Naive thymus-derived CD4-positive, alpha-beta T cell (primary cell): ENCODE data around the gene TMEM208. TPM values are rescaled to one million over a fixed set of nuclear protein-coding genes. Genes with fewer than 3 reads are reported as not detected.
A peak's percentile ranks its signal among the peaks of the same experiment; 100 is the strongest.

ENCODE experiments used
- ATAC-seq: fragments of 150-1000 bp; cut with Tn5 transposase; 2 replicates; pipeline ENCODE4 v1.10.0; 2021; ENCODE audit warnings: mild to moderate bottlenecking, moderate library complexity
- CTCF ChIA-PET: fragments of 350-600 bp; sonication (Branson Sonifier 250); formaldehyde crosslinking; loops from one replicate; lab custom pipeline; 2021; ENCODE audit warnings: antibody characterized with exemption; lab: Charles Lee
- POLR2A ChIA-PET: fragments of 350-600 bp; sonication (Branson Sonifier 250); formaldehyde crosslinking; loops from one replicate; lab custom pipeline; 2021; ENCODE audit warnings: antibody characterized with exemption, inconsistent platforms; lab: Charles Lee
- DNase-seq, 9 donors: peaks; one replicate each; pipeline versions ENCODE4 v3.0.0 to v3.0.0-alpha.2; 2020 to 2022; ENCODE audit warnings: mixed read lengths in 1 of 9
- H3K27ac ChIP-seq: one replicate; pipeline ENCODE4 v1.7.0; 2013; ENCODE audit warnings: mild to moderate bottlenecking, low read depth, low read length, moderate library complexity
- H3K27me3 ChIP-seq, 2 donors: one replicate each; pipeline ENCODE4 v1.7.0; 2013; ENCODE audit warnings: low read length in 2 of 2, mild to moderate bottlenecking in 2 of 2, moderate library complexity in 2 of 2; ENCODE audit not compliant: control insufficient read depth in 2 of 2, insufficient read depth in 2 of 2
- H3K36me3 ChIP-seq, 3 experiments: 1 replicate in 2 of 3; 2 replicates in 1 of 3; pipeline ENCODE4 v1.7.0; 2013; ENCODE audit warnings: low read length in 3 of 3, mild to moderate bottlenecking in 3 of 3, moderate library complexity in 1 of 3; ENCODE audit not compliant: insufficient read depth in 3 of 3, control insufficient read depth in 2 of 3
- H3K4me1 ChIP-seq, 2 donors: one replicate each; pipeline ENCODE4 v1.7.0; 2013; ENCODE audit warnings: low read length in 2 of 2, mild to moderate bottlenecking in 2 of 2, moderate library complexity in 1 of 2; ENCODE audit not compliant: control insufficient read depth in 2 of 2, insufficient read depth in 2 of 2
- H3K4me3 ChIP-seq: 2 replicates; pipeline ENCODE4 v1.7.0; 2013; ENCODE audit warnings: mild to moderate bottlenecking, low read length
- H3K9me3 ChIP-seq, 3 experiments: 1 replicate in 2 of 3; 2 replicates in 1 of 3; pipeline ENCODE4 v1.7.0; 2013; ENCODE audit warnings: low read length in 3 of 3; ENCODE audit not compliant: control insufficient read depth in 2 of 3
- H3K27ac Mint-ChIP-seq, 9 donors: one replicate each; pipeline ENCODE4 v1.8.0; 2020 to 2022; ENCODE audit warnings: mixed read lengths in 9 of 9, mild to moderate bottlenecking in 8 of 9, moderate library complexity in 5 of 9, inconsistent platforms in 2 of 9
- H3K27me3 Mint-ChIP-seq, 5 donors: one replicate each; pipeline ENCODE4 v1.8.0; 2021 to 2022; ENCODE audit warnings: mixed read lengths in 5 of 5, mild to moderate bottlenecking in 1 of 5
- H3K36me3 Mint-ChIP-seq, 5 donors: one replicate each; pipeline ENCODE4 v1.8.0; 2020 to 2022; ENCODE audit warnings: mixed read lengths in 5 of 5, mild to moderate bottlenecking in 3 of 5, inconsistent platforms in 1 of 5
- H3K4me1 Mint-ChIP-seq, 7 donors: one replicate each; pipeline ENCODE4 v1.8.0; 2020 to 2022; ENCODE audit warnings: mixed read lengths in 7 of 7, mild to moderate bottlenecking in 3 of 7, inconsistent platforms in 1 of 7
- H3K4me3 Mint-ChIP-seq, 10 donors: one replicate each; pipeline ENCODE4 v1.8.0; 2020 to 2022; ENCODE audit warnings: mild to moderate bottlenecking in 10 of 10, mixed read lengths in 10 of 10, moderate library complexity in 6 of 10, inconsistent platforms in 2 of 10
- H3K9me3 Mint-ChIP-seq, 11 donors: one replicate each; pipeline ENCODE4 v1.8.0; 2020 to 2022; ENCODE audit warnings: mixed read lengths in 11 of 11, mild to moderate bottlenecking in 4 of 11, inconsistent platforms in 1 of 11, moderate library complexity in 1 of 11
- intact Hi-C, 2 donors: fragments of 100-400 bp; cut with micrococcal nuclease; formaldehyde crosslinking; loops; one replicate each; pipeline ENCODE4 v1.15.1; 2023
- polyA plus RNA-seq, 2 donors: library from polyadenylated mRNA; unstranded; fragments of 300-500 nt; fragmentation: Illumina TruSeq; gene quantifications; one replicate each; pipeline ENCODE4 v1.2.3, GENCODE V29; 2021
- total RNA-seq, 6 experiments: library from RNA in 5 of 6; stranded (reverse) in 5 of 6; gene quantifications; 1 replicate in 5 of 6; 2 replicates in 1 of 6; pipeline ENCODE4 v1.2.3 and lab custom pipeline; 2021 to 2026

TMEM208 gene
- total and polyA plus RNA-seq, 7 experiments from 2014 or later, result 27.6 to 88.3 (median 40.1) TPM

- Histone ChIP-seq H3K4me1 (no peaks in the 10 kb centered on the region), H3K27ac (no peak overlapping the region), H3K36me3 (peaks cover 0 to 35% (median 3%) of the 10 kb centered on the region in 3 experiments), H3K27me3 (no peaks in the 10 kb centered on the region), H3K4me3 (no peak overlapping the region), H3K9me3 (no peaks in the 10 kb centered on the region)
- peaks cover 0 to 3% (median 0%) of the 10 kb centered on the region in 7 donors for H3K4me1 Mint-ChIP-seq
- CTCF ChIA-PET, result no interaction called here
- H3K4me3 Mint-ChIP-seq, result no peak overlapping the region
- intact Hi-C loops, result no loop called here
- ATAC-seq (no peak), DNase-seq (no peak)
- peaks cover 0 to 1% (median 0%) of the 10 kb centered on the region in 11 donors for H3K9me3 Mint-ChIP-seq
- no peaks in the 10 kb centered on the region for H3K36me3 Mint-ChIP-seq
- POLR2A ChIA-PET, result no interaction called here
- H3K27ac Mint-ChIP-seq, result peak overlapping the region in 3 of 9 donors; percentile 10 to 40 (median 34)
- H3K27me3 Mint-ChIP-seq, result no peaks in the 10 kb centered on the region
Observed at GRCh38 chr16:67206129-67206837, 20.6 kb upstream of the TMEM208 start.

GRCh38 chr16:67206838-67207248 lies 20.1 kb upstream of the TMEM208 start:
- H3K4me1 Mint-ChIP-seq, result peaks cover 0 to 3% (median 0%) of the 10 kb centered on the region in 7 donors
- H3K27ac Mint-ChIP-seq, result peak overlapping the region in 1 of 9 donors; percentile 10
- H3K9me3 ChIP-seq, result no peaks in the 10 kb centered on the region
- DNase-seq (no peak), ATAC-seq (no peak)
- peaks cover 0 to 3% (median 0%) of the 10 kb centered on the region in 5 donors for H3K36me3 Mint-ChIP-seq
- no peaks in the 10 kb centered on the region for H3K27me3 Mint-ChIP-seq
- CTCF ChIA-PET, result interaction anchor here (0.6 kb wide), 1 partner anchor 521 kb away, joined by 3 read pairs; no protein-coding TSS in a partner anchor
- no peak overlapping the region for H3K4me3 Mint-ChIP-seq
- H3K27me3 ChIP-seq, result no peaks in the 10 kb centered on the region
- no peak overlapping the region for H3K27ac ChIP-seq
- H3K4me3 ChIP-seq, result no peak overlapping the region
- intact Hi-C loops, result no loop called here
- POLR2A ChIA-PET, result no interaction called here
- H3K4me1 ChIP-seq, result no peaks in the 10 kb centered on the region
- H3K36me3 ChIP-seq, result peaks cover 0 to 30% (median 0%) of the 10 kb centered on the region in 3 experiments
- H3K9me3 Mint-ChIP-seq, result peaks cover 0 to 1% (median 0%) of the 10 kb centered on the region in 11 donors

GRCh38 chr16:67207249-67208091 lies 19.5 kb upstream of the TMEM208 start:
- Mint-ChIP-seq H3K36me3 (peaks cover 0 to 4% (median 0%) of the 10 kb centered on the region in 5 donors), H3K4me1 (peaks cover 0 to 3% (median 0%) of the 10 kb centered on the region in 7 donors), H3K9me3 (peaks cover 0 to 1% (median 0%) of the 10 kb centered on the region in 11 donors), H3K4me3 (no peak overlapping the region), H3K27me3 (no peaks in the 10 kb centered on the region), H3K27ac (no peak overlapping the region)
- intact Hi-C loops, result no loop called here
- no peak for DNase-seq
- H3K27ac ChIP-seq, result no peak overlapping the region
- peaks cover 0 to 24% (median 0%) of the 10 kb centered on the region in 3 experiments for H3K36me3 ChIP-seq
- ATAC-seq, result no peak
- H3K4me3 ChIP-seq, result no peak overlapping the region
- ChIA-PET CTCF (interaction anchor here (0.6 kb wide), 2 partner anchors 39 to 521 kb away, joined by 3 to 4 read pairs; no protein-coding TSS in a partner anchor), POLR2A (interaction anchor here (0.8 to 1.5 kb wide), 2 partner anchors 19 to 213 kb away, joined by 3 to 4 read pairs; partner anchors contain the start of gene TMEM208)
- no peaks in the 10 kb centered on the region for H3K9me3 ChIP-seq
- H3K27me3 ChIP-seq, result no peaks in the 10 kb centered on the region
- no peaks in the 10 kb centered on the region for H3K4me1 ChIP-seq

- ChIA-PET CTCF (interaction anchor here (0.5 kb wide), 1 partner anchor 94 kb away, joined by 3 read pairs; no protein-coding TSS in a partner anchor), POLR2A (interaction anchor here (0.8 to 2.0 kb wide), 5 partner anchors 10 to 214 kb away, joined by 3 to 5 read pairs (median 4); partner anchors contain the start of gene TMEM208)
- DNase-seq (no peak), ATAC-seq (no peak)
- H3K4me3 ChIP-seq, result no peak overlapping the region
- Mint-ChIP-seq H3K27me3 (no peaks in the 10 kb centered on the region), H3K27ac (peak overlapping the region in 2 of 9 donors; percentile 31 to 52), H3K4me1 (peaks cover 0 to 5% (median 0%) of the 10 kb centered on the region in 7 donors), H3K36me3 (peaks cover 0 to 4% (median 0%) of the 10 kb centered on the region in 5 donors), H3K9me3 (peaks cover 0 to 1% (median 0%) of the 10 kb centered on the region in 11 donors), H3K4me3 (no peak overlapping the region)
- intact Hi-C loops, result no loop called here
- no peak overlapping the region for H3K27ac ChIP-seq
- no peaks in the 10 kb centered on the region for H3K9me3 ChIP-seq
- no peaks in the 10 kb centered on the region for H3K4me1 ChIP-seq
- no peaks in the 10 kb centered on the region for H3K27me3 ChIP-seq
- H3K36me3 ChIP-seq, result peaks cover 0 to 15% (median 0%) of the 10 kb centered on the region in 3 experiments
Observed at GRCh38 chr16:67208154-67208896, 18.6 kb upstream of the TMEM208 start.

GRCh38 chr16:67209565-67209964 lies 17.4 kb upstream of the TMEM208 start:
- CTCF ChIA-PET, result no interaction called here
- ATAC-seq, result no peak

More at GRCh38 chr16:67209565-67209964, 17.4 kb upstream of the TMEM208 start:
- H3K4me3 ChIP-seq, result no peak overlapping the region
- intact Hi-C loops, result no loop called here
- H3K36me3 ChIP-seq, result peaks cover 0 to 3% (median 0%) of the 10 kb centered on the region in 3 experiments
- H3K27me3 ChIP-seq, result no peaks in the 10 kb centered on the region
- H3K27ac ChIP-seq, result no peak overlapping the region
- Mint-ChIP-seq H3K27me3 (no peaks in the 10 kb centered on the region), H3K36me3 (peaks cover 0 to 4% (median 0%) of the 10 kb centered on the region in 5 donors), H3K9me3 (peaks cover 0 to 1% (median 0%) of the 10 kb centered on the region in 11 donors), H3K27ac (peak overlapping the region in 1 of 9 donors; percentile 48), H3K4me1 (peaks cover 0 to 5% (median 0%) of the 10 kb centered on the region in 7 donors), H3K4me3 (no peak overlapping the region)
- POLR2A ChIA-PET, result interaction anchor here (0.6 to 2.0 kb wide), 4 partner anchors 12 to 183 kb away, joined by 3 to 5 read pairs (median 4); no protein-coding TSS in a partner anchor
- no peaks in the 10 kb centered on the region for H3K9me3 ChIP-seq
- DNase-seq, result no peak
- no peaks in the 10 kb centered on the region for H3K4me1 ChIP-seq
